Activated CD8-positive, alpha-beta memory T cell treated with anti-CD3 and anti-CD28 coated beads, Interleukin-2, amount 10 ng/mL, durations not matched to agents 7 days and 5 days (primary cell): ENCODE results near the gene ZNF91. TPM values are rescaled to one million over a fixed set of nuclear protein-coding genes. Genes with fewer than 3 reads are reported as not detected.
"Not testable (repeated sequence)": the region's sequence is repeated elsewhere in the genome, so short reads cannot be mapped to it uniquely, and the experiment has no call there.

Experiments
- ATAC-seq: fragments of 150-1000 bp; cut with Tn5 transposase; one replicate; pipeline ENCODE4 v1.10.0; 2021; ENCODE audit warnings: moderate library complexity
- CTCF ChIA-PET: fragments of 350-600 bp; sonication (Branson Sonifier 250); formaldehyde crosslinking; loops from one replicate; lab custom pipeline; 2021; ENCODE audit warnings: antibody characterized with exemption; lab: Charles Lee
- DNase-seq: peaks from one replicate; pipeline ENCODE4 v3.0.0-alpha.2; 2020
- H3K27ac Mint-ChIP-seq: one replicate; pipeline ENCODE4 v1.8.0; 2021; ENCODE audit warnings: mild to moderate bottlenecking, mixed read lengths
- H3K27me3 Mint-ChIP-seq: one replicate; pipeline ENCODE4 v1.8.0; 2021; ENCODE audit warnings: mixed read lengths
- H3K36me3 Mint-ChIP-seq: one replicate; pipeline ENCODE4 v1.8.0; 2021; ENCODE audit warnings: mild to moderate bottlenecking, mixed read lengths
- H3K4me1 Mint-ChIP-seq: one replicate; pipeline ENCODE4 v1.8.0; 2021; ENCODE audit warnings: mixed read lengths
- H3K4me3 Mint-ChIP-seq: one replicate; pipeline ENCODE4 v1.8.0; 2021; ENCODE audit warnings: mild to moderate bottlenecking, moderate library complexity, mixed read lengths
- H3K9me3 Mint-ChIP-seq: one replicate; pipeline ENCODE4 v1.8.0; 2022; ENCODE audit warnings: low read depth, mixed read lengths
- total RNA-seq, 2 experiments: library from RNA; stranded (reverse); gene quantifications; one replicate each; pipeline ENCODE4 v1.2.3, GENCODE V29; 2021

ZNF91 gene
- total RNA-seq, 2 experiments from 2014 or later: 23.6 to 35.7 TPM

- Mint-ChIP-seq H3K27me3 (no peaks in the 10 kb centered on the region), H3K27ac (no peak overlapping the region), H3K4me1 (peaks cover 1% of the 10 kb centered on the region), H3K4me3 (no peak overlapping the region), H3K9me3 (peaks cover 35% of the 10 kb centered on the region), H3K36me3 (peaks cover 88% of the 10 kb centered on the region)
- no peak for ATAC-seq
- no peak for DNase-seq
- CTCF ChIA-PET: no interaction called here
Measured at GRCh38 chr19:23384858-23385257, 10.4 kb downstream of the ZNF91 start.

- Mint-ChIP-seq H3K9me3 (peaks cover 32% of the 10 kb centered on the region), H3K4me1 (peaks cover 6% of the 10 kb centered on the region), H3K36me3 (peaks cover 88% of the 10 kb centered on the region), H3K4me3 (no peak overlapping the region), H3K27ac (no peak overlapping the region), H3K27me3 (no peaks in the 10 kb centered on the region)
- CTCF ChIA-PET: no interaction called here
- DNase-seq: no peak
- no peak for ATAC-seq
Measured at GRCh38 chr19:23384166-23384565, 11.1 kb downstream of the ZNF91 start.

GRCh38 chr19:23382955-23383354, 12.3 kb downstream of the ZNF91 start:
- no peak for ATAC-seq
- CTCF ChIA-PET: no interaction called here
- H3K27ac Mint-ChIP-seq: no peak overlapping the region
- peaks cover 6% of the 10 kb centered on the region for H3K4me1 Mint-ChIP-seq
- no peak overlapping the region for H3K4me3 Mint-ChIP-seq
- peaks cover 28% of the 10 kb centered on the region for H3K9me3 Mint-ChIP-seq
- H3K27me3 Mint-ChIP-seq: no peaks in the 10 kb centered on the region
- DNase-seq: no peak
- H3K36me3 Mint-ChIP-seq: peaks cover 87% of the 10 kb centered on the region

- H3K27ac Mint-ChIP-seq: no peak overlapping the region
- CTCF ChIA-PET: no interaction called here
- peaks cover 6% of the 10 kb centered on the region for H3K4me1 Mint-ChIP-seq
- peaks cover 84% of the 10 kb centered on the region for H3K36me3 Mint-ChIP-seq
- no peak overlapping the region for H3K4me3 Mint-ChIP-seq
- DNase-seq (no peak), ATAC-seq (no peak)
- peaks cover 25% of the 10 kb centered on the region for H3K9me3 Mint-ChIP-seq
- H3K27me3 Mint-ChIP-seq: no peaks in the 10 kb centered on the region
Measured at GRCh38 chr19:23381114-23381513, 14.2 kb downstream of the ZNF91 start.

DNA sequence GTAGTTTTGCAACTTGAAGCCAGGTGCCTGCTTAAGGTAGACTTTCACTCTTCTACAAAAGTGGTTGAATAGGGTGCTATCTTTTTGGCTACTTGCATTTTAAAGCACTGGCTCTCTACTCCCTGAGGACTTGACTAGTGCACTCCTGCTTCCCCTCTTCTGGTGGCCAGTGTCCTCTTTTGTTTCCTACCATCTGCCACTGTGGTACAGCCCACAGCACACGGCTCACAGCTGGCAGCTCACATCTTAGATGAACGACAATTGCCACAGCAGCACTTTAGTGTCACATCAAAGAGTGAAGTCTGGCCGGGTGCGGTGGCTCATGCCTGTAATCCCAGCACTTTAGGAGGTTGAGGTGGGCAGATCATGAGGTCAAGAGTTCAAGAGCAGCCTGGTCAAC, 15.6 kb downstream of the ZNF91 start:
- ATAC-seq, H3K27me3 Mint-ChIP-seq, H3K4me1 Mint-ChIP-seq, DNase-seq, CTCF ChIA-PET, H3K4me3 Mint-ChIP-seq: not testable (repeated sequence)
- Mint-ChIP-seq H3K9me3 (peaks cover 27% of the 10 kb centered on the region), H3K27ac (peak overlapping the region; percentile 32), H3K36me3 (peaks cover 83% of the 10 kb centered on the region)

DNA sequence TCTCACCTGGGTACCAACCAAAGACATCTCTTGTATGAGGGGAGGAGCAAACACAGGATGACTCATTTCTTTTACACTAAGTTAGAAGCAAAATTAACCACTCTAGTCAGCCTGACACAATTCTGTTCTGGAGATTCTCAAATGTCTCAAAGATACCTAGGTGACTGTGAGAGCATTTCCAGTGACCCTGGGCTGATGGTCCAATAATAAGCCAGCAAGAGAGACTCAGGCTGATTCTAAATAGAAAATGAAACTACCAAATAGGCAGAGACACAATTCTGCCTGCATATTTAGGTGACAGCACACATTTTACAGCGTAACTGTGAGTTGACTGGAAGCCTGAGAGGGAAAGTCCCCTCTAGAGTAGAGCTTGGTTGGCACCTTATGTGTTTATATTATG, 16.3 kb downstream of the ZNF91 start:
- peaks cover 22% of the 10 kb centered on the region for H3K9me3 Mint-ChIP-seq
- CTCF ChIA-PET: no interaction called here
- ATAC-seq: no peak

GRCh38 chr19:23377276-23377675, 18.0 kb downstream of the ZNF91 start:
- peaks cover 6% of the 10 kb centered on the region for H3K4me1 Mint-ChIP-seq
- DNase-seq: no peak
- no peak for ATAC-seq
- CTCF ChIA-PET: no interaction called here
- no peaks in the 10 kb centered on the region for H3K27me3 Mint-ChIP-seq
- peaks cover 81% of the 10 kb centered on the region for H3K36me3 Mint-ChIP-seq
- H3K9me3 Mint-ChIP-seq: peaks cover 27% of the 10 kb centered on the region
- H3K27ac Mint-ChIP-seq: no peak overlapping the region
- H3K4me3 Mint-ChIP-seq: no peak overlapping the region

More for the DNA sequence above, 16.3 kb downstream of the ZNF91 start:
- Mint-ChIP-seq H3K36me3 (peaks cover 82% of the 10 kb centered on the region), H3K27me3 (no peaks in the 10 kb centered on the region), H3K27ac (no peak overlapping the region), H3K4me1 (peaks cover 6% of the 10 kb centered on the region), H3K4me3 (no peak overlapping the region)
- no peak for DNase-seq

DNA sequence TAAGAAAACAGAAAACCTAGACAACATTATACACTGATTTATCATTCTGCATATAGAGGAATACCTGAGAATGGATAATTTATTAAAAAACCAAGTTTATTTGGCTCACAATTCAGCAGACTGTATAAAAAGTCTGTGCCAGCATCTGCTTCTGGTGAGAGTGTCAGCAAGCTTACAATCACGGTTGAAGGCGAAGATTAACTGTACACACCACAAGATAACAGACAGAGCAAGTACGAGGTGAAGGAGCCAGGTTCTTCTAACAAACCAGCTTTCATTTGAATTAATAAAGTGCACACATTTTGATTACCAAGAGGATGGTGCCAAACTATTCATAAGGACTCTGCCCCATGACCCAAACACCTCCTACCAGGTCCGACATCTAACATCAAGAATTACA, 28.8 kb downstream of the ZNF91 start:
- peaks cover 24% of the 10 kb centered on the region for H3K9me3 Mint-ChIP-seq

GRCh38 chr19:23366031-23366430, 29.2 kb downstream of the ZNF91 start:
- H3K9me3 Mint-ChIP-seq: peaks cover 25% of the 10 kb centered on the region
- CTCF ChIA-PET, ATAC-seq, DNase-seq, H3K4me3 Mint-ChIP-seq, H3K27ac Mint-ChIP-seq, H3K4me1 Mint-ChIP-seq, H3K27me3 Mint-ChIP-seq: not testable (repeated sequence)
- peaks cover 65% of the 10 kb centered on the region for H3K36me3 Mint-ChIP-seq

More for the DNA sequence above, 28.8 kb downstream of the ZNF91 start:
- Mint-ChIP-seq H3K36me3 (peaks cover 69% of the 10 kb centered on the region), H3K27ac (no peak overlapping the region), H3K4me3 (no peak overlapping the region), H3K27me3 (no peaks in the 10 kb centered on the region), H3K4me1 (no peaks in the 10 kb centered on the region)
- no peak for DNase-seq
- no peak for ATAC-seq
- CTCF ChIA-PET: no interaction called here

DNA sequence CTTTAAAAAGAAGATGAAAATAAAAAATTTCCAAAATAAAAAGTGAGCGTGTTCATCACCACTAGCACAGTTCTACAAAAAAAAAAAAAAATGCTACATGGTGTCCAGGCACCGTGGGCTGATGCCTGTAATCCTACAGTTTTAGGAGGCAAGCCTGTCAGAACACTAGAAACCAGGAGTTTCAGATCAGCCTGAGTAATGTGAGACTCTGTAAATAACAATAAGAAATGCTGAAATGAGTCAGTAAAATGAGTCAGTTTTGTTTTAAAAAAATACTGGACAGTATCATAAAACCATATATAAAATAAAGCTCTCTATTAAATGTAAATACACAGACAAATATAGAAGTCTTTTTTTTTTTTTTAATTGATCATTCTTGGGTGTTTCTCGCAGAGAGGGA, 30.0 kb downstream of the ZNF91 start:
- DNase-seq (no peak), ATAC-seq (no peak)
- no peak overlapping the region for H3K4me3 Mint-ChIP-seq
- peaks cover 27% of the 10 kb centered on the region for H3K9me3 Mint-ChIP-seq
- H3K27me3 Mint-ChIP-seq: no peaks in the 10 kb centered on the region
- CTCF ChIA-PET: no interaction called here
- H3K4me1 Mint-ChIP-seq: no peaks in the 10 kb centered on the region
- no peak overlapping the region for H3K27ac Mint-ChIP-seq
- peaks cover 61% of the 10 kb centered on the region for H3K36me3 Mint-ChIP-seq

GRCh38 chr19:23361843-23362242, 33.4 kb downstream of the ZNF91 start:
- Mint-ChIP-seq H3K9me3 (peaks cover 39% of the 10 kb centered on the region), H3K36me3 (peaks cover 63% of the 10 kb centered on the region)
- ATAC-seq, CTCF ChIA-PET, DNase-seq, H3K27me3 Mint-ChIP-seq, H3K27ac Mint-ChIP-seq, H3K4me3 Mint-ChIP-seq, H3K4me1 Mint-ChIP-seq: not testable (repeated sequence)

- Mint-ChIP-seq H3K9me3 (peaks cover 71% of the 10 kb centered on the region), H3K27ac (no peak overlapping the region), H3K27me3 (no peaks in the 10 kb centered on the region), H3K4me1 (no peaks in the 10 kb centered on the region), H3K36me3 (peaks cover 88% of the 10 kb centered on the region), H3K4me3 (no peak overlapping the region)
- CTCF ChIA-PET: interaction anchor here (1.3 kb wide), 1 partner anchor 29 kb away, joined by 3 read pairs; no protein-coding TSS in a partner anchor
- DNase-seq (no peak), ATAC-seq (no peak)
Measured at GRCh38 chr19:23351806-23352205, 43.5 kb downstream of the ZNF91 start.

GRCh38 chr19:23346696-23347095, 48.6 kb downstream of the ZNF91 start:
- Mint-ChIP-seq H3K36me3 (peaks cover 83% of the 10 kb centered on the region), H3K27ac (no peak overlapping the region), H3K4me1 (no peaks in the 10 kb centered on the region), H3K9me3 (peaks cover 60% of the 10 kb centered on the region), H3K4me3 (no peak overlapping the region), H3K27me3 (no peaks in the 10 kb centered on the region)
- DNase-seq (no peak), ATAC-seq (no peak)
- CTCF ChIA-PET: no interaction called here

- CTCF ChIA-PET: no interaction called here
Measured at GRCh38 chr19:23345838-23346237, 49.4 kb downstream of the ZNF91 start.

More at GRCh38 chr19:23345838-23346237, 49.4 kb downstream of the ZNF91 start:
- no peaks in the 10 kb centered on the region for H3K4me1 Mint-ChIP-seq
- H3K36me3 Mint-ChIP-seq: peaks cover 76% of the 10 kb centered on the region
- peaks cover 58% of the 10 kb centered on the region for H3K9me3 Mint-ChIP-seq
- DNase-seq: no peak
- H3K27ac Mint-ChIP-seq: no peak overlapping the region
- no peak overlapping the region for H3K4me3 Mint-ChIP-seq
- no peak for ATAC-seq
- no peaks in the 10 kb centered on the region for H3K27me3 Mint-ChIP-seq
